A673 (cell line): ENCODE measurements around the gene WDR19.

Source experiments
- EZH2 ChIP-seq: fragments of 200-600 bp; sonication (generic); IDR thresholded peaks from 2 replicates; pipeline ENCODE4 v1.6.1; 2017; ENCODE audit warnings: borderline replicate concordance, low read depth, mild to moderate bottlenecking, mixed read lengths, antibody characterized with exemption, low read length; ENCODE audit not compliant: poor library complexity, severe bottlenecking
- TF ChIP-seq, protein P1 (sequence below): fragments of 300-800, 200-600 bp; sonication (generic); conservative IDR thresholded peaks from 2 replicates; pipeline ENCODE4 v1.5.1; 2017; ENCODE audit warnings: low read depth, mild to moderate bottlenecking, antibody characterized with exemption, low read length, moderate library complexity, mixed read lengths

DNA sequence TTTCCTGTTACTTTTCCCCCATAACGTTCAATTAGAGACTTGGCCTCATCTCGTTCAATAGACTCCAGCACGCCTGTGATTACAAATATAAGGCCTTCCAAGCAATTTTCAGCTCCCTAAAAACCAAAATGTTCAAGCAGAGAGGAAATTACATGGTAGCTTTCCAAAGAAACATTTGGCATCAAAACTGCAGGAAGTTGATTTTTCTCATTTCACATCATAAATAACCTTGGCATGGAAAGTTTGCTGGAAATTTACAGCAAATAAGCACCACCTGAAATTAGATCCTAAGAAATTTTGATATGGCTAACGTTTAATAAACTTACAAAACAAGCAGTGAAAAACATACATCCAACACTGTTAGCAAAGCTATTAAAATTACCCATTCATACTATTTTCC, 130.5 kb downstream of the WDR19 start:
- TF ChIP-seq, protein P1, sequence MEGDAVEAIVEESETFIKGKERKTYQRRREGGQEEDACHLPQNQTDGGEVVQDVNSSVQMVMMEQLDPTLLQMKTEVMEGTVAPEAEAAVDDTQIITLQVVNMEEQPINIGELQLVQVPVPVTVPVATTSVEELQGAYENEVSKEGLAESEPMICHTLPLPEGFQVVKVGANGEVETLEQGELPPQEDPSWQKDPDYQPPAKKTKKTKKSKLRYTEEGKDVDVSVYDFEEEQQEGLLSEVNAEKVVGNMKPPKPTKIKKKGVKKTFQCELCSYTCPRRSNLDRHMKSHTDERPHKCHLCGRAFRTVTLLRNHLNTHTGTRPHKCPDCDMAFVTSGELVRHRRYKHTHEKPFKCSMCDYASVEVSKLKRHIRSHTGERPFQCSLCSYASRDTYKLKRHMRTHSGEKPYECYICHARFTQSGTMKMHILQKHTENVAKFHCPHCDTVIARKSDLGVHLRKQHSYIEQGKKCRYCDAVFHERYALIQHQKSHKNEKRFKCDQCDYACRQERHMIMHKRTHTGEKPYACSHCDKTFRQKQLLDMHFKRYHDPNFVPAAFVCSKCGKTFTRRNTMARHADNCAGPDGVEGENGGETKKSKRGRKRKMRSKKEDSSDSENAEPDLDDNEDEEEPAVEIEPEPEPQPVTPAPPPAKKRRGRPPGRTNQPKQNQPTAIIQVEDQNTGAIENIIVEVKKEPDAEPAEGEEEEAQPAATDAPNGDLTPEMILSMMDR: no peak
- no peak for TF ChIP-seq EZH2
